Stimulated activated CD4-positive, alpha-beta T cell treated with anti-CD3 and anti-CD28 coated beads, Interleukin-1b, Interleukin-23, amount 100 ng/mL, for 24 hours (primary cell): ENCODE data around the gene CTU1.

Experiments
- DNase-seq, 4 experiments: peaks; one replicate each; pipeline ENCODE4 v3.0.0-alpha.2; 2020; ENCODE audit warnings: low read depth in 4 of 4, low spot score in 1 of 4

CTU1 gene

DNA sequence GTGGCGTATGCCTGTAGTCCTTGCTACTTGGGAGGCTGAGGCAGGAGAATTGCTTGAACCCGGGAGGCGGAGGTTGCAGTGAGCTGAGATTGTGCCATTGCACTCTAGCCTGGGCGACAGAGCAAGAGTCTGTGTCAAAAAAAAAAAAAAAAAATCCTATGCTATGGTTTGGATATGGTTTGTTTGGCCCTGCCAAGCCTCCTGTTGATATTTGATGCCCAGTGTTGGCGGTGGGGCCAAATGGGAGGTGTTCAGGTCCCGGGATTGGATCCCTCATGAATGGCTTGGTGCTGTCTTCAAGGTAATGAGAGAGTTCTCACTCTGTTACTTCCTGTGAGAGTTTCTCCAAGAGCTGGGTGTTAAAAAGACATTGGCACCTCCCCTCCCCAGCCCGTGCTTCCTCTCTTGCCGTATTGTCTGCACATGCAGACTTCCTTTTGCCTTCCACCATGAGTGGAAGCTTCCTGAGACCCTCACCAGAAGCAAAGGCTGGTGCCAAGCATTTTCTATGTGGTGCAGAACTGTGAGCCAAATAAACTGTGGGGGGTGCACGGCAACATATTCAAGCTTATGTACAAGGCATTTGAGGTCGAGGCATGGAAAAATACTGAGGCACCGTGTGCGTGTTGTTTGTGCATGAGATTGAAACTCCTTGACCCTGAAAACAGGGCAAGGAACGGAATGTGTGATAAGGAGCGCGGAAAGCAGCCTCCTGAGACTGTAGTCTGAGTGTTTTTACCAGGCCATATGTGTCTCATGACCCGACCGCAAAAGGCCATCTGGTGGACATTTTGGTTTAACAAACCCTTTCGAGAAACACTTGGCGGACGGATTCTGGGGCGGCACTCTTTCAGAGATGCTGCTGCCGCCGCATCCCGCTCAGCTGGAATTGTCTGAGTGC is 23.8 kb upstream of the CTU1 start:
- no peak for DNase-seq

DNA sequence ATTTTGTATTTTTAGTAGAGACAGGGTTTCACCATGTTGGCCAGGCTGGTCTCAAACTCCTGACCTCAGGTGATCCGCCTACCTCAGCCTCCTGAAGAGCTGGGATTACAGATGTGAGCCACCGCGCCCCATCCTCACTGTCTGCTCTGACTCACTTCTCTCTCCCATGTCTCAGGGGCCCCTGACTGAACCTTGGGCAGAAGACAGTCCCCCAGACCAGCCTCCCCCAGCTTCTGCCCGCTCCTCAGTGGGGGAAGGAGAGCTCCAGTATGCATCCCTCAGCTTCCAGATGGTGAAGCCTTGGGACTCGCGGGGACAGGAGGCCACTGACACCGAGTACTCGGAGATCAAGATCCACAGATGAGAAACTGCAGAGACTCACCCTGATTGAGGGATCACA is 21.5 kb upstream of the CTU1 start:
- DNase-seq: no peak

DNA sequence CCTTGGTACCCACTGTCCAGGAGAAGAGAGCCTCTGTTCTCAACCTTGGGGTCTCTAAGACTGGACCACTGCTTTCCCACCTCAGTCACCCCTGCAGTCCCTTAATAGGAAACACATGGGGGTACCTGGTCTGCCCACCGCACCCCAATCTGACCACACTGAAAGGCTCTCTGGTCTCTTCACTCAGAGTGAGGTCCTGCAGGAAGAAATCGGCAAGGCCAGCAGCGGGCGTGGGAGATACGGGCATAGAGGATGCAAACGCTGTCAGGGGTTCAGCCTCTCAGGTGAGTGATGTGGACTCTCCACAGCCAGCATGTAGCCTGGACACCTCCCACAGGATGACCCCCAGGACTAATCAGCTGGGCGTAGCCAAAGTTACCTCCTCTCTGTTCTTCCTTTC is 20.0 kb upstream of the CTU1 start:
- DNase-seq: no peak

DNA sequence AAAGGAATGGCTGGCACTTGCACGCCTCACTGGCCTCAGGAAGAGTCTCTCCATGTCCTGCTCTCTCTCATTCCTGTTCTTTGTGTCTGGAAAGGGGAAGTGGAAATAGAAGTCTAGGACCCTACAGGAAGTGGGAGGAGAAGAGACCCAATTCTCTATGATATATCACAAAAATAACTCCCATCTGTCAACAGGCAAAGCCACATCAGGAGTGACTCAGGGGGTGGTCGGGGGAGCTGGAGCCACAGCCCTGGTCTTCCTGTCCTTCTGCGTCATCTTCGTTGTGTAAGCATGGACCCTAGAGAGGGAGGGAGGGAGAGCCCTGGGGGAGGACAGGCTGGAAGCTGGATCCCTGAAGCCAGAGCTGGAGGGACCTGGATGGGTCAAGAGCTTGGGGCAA is 19.5 kb upstream of the CTU1 start:
- DNase-seq: no peak

DNA sequence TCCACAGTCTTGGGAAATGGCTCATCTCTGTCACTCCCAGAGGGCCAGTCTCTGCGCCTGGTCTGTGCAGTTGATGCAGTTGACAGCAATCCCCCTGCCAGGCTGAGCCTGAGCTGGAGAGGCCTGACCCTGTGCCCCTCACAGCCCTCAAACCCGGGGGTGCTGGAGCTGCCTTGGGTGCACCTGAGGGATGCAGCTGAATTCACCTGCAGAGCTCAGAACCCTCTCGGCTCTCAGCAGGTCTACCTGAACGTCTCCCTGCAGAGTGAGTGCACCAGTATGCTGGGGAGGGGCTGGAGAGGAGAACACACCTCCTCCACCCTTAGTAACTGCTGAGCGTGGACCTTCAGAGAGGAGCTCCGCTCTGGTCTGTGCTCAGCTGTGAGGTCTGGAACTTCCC is 18.8 kb upstream of the CTU1 start:
- no peak for DNase-seq

DNA sequence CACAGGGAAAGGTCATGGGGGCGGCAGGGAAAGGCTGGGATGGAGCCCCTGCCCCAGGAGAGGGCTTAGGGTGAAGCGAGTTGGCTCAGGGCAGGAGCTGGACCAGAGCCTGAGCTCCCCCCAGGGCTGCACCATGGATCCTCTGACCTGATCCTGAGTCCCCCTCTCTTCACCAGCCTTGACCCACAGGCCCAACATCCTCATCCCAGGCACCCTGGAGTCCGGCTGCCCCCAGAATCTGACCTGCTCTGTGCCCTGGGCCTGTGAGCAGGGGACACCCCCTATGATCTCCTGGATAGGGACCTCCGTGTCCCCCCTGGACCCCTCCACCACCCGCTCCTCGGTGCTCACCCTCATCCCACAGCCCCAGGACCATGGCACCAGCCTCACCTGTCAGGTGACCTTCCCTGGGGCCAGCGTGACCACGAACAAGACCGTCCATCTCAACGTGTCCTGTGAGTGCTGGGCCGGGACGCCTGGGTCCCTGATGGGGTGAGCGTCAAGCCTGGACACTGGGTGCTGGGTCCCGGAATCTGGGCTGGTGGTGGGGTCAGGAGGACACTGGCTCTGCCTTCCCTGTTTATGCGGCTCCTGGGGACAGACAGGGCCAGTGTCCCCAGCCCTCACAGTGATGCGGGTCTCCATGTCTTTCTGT is 17.3 kb upstream of the CTU1 start:
- DNase-seq: no peak

DNA sequence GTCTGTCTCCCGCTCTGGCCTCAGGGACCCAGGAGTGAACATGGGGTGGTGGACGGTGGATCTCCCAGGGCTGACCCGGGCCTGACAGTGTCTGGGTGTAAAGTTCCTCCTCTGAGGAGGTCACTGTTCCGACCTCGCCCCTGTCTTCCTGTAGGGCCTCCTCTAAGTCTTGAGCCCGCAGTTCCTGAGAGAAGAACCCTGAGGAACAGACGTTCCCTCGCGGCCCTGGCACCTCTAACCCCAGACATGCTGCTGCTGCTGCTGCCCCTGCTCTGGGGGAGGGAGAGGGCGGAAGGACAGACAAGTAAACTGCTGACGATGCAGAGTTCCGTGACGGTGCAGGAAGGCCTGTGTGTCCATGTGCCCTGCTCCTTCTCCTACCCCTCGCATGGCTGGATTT is 16.5 kb upstream of the CTU1 start, which contains the start of gene SIGLEC9:
SIGLEC9 (plus strand) TSS at position 178 of the 400 bp plus-strand sequence; CDS start at position 247, 69 bp downstream.
- DNase-seq: no peak

DNA sequence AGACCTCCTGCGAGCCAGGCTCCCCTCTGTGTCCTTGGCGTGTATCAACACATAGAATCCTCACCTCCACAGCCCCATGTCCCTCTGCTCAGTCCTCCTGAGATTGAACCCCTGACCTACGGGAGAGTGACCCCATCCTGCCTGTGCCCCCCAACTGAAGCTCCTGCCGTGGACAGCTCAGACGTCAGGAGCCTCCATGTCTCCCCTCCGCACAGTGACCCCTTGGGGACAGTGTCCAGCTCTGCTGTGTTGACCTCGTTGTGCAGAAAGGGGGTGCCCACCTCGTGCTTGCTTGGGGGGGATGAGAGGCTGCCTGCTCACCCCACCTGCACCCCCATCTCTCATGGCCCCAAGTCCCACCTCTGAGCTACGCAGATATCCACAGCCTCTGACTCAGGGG is 16.0 kb upstream of the CTU1 start:
- DNase-seq: no peak

DNA sequence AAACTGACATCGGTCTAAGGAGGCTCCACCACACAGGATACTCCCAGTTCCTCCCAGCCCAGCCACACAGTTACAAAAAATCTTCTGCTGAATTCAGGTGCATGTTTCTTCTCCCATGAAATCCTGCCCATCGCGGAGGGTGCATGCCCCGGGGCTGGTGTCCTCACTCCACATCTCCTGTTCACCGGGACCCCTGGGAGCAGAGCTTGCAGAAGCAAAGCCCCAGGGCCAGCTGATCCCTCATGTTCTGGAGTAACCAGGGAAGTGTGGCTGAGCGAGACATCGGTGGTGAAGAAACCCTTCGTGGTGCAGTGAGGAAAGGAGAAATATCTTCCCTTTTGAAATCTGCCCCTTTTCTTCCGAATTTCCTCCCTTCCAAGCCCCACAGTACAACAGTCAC is 15.6 kb upstream of the CTU1 start:
- no peak for DNase-seq

DNA sequence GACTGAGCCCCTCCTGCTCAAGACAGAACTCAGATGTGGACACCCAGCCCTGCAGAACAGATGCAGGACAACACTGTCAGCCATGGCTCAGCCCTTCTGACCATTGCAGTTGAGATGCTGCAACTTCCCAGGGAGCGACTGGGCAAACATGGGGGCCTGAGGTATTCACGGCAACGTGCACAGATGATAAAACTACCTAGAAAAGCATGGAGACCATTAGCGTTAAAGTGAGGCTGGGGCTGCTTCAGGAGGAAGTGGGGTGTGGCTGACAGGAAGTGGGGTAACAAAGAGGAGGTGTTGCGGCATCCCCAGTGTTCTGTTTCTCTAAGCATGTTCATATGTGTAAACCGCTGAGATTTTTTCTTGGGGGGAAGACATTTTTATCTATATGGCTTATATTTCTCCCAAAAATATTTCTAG is 15.2 kb upstream of the CTU1 start:
- no peak for DNase-seq

DNA sequence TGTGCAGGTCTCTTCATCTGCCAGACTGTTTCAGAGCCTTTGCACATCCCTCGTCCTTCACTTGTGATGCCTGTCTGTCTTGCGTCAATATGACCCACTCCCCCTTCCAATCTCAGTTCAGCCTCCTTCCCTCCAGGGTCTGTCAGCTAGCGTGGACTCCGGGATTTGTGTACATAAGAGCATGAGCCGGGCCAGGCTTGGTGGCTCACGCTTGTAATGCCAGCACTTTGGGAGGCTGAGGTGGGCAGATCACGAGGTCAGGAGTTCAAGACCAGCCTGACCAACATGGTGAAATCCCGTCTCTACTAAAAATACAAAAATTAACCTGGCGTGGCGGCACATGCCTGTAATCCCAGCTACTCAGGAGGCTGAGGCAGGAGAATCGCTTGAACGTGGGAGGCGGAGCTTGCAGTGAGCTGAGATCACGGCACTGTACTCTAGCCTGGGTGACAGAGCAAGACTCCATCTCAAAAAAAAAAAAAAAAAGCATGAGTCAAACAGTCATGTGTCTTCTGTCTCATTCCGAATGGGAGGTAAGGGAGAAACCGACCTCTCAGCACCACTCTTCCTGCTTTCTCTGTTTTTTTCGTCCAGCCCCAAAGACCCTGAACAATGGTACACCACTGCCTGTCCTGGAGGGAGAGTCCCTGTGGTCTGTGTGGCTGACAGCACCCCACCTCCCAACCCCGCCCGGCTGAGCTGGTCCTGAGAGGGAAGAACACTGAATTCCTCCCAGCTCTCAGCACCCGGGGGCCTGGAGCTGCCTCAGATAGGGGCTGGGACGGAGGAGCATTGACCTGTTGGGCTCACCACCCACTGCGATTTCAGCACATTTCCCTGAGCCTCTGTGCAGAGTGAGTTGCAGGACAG is 14.1 kb upstream of the CTU1 start:
- DNase-seq: no peak

DNA sequence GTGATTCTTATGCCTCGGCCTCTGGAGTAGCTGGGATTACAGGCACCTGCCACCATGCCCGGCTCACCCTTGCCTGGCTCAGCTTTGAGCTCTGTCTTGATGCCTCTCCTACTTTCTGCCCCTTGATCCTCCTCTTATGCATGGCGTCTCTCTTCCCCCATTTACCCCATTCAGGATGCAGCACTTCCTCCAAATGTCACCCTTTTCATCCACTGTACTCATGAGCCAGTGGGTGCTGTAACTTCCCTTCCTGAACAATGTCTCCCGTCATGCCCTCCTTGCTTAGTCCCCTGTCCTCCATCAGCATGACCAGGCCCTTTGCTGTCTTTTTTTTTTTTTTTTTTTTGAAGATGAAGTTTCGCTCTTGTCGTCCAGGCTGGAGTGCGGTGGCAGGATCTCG is 13.0 kb upstream of the CTU1 start:
- no peak for DNase-seq

DNA sequence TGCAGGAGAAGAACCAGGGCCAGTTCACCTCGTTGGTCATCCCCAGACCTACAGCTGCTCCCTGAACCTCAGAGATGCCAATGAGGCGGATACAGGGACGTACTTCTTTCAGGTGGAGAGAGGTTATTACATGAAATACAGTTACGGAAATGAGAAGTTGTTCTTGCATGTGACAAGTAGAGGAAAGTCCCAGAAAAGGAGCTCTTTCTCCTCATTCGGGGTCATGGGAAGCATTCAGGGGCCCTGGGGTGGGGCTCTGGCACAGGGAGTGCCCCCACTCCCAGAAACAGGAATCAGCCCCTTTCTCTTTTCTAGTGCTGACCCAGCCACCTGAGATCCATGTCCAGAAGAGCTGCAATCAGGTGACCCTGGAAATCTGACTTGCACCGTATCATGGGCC is 12.0 kb upstream of the CTU1 start:
- no peak for DNase-seq

DNA sequence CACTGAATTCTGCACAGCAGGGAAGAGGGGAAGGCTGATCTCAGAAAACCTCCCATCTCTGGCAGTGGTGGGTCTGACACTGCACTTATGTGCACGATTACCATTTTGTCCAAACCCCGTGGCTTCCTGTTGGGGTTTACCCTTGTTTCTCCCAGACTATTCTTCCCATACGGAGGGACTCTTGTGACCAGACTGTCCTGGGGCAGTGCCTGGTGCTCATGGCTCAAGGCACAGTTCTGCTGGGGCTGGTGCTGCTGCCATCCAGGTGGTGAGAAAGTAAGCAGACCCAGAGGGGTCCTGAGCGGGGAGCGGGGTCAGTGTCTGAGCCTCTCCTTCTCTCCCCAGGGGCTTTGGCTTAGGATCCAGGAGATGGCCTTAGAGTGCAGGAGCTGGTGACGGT is 11.4 kb upstream of the CTU1 start:
- no peak for DNase-seq

DNA sequence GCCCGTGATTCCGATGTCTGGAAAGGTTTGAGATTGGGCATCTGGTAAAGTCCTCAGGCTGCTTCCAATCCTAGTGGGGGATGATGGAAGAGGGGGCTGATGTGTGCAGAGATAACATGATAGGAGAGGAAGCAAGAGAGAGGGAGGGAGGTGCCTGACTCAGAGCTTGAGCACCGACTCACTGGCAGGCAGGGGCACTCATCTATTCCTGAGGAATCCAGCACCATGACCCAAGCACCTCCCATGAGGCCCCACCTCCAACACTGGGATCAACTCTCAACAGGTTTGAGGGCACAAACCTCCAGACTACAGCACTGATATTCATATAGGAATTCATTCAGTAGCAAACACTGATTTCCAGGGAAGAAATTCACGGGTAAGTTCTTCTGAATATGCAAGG is 10.9 kb upstream of the CTU1 start:
- DNase-seq: no peak

DNA sequence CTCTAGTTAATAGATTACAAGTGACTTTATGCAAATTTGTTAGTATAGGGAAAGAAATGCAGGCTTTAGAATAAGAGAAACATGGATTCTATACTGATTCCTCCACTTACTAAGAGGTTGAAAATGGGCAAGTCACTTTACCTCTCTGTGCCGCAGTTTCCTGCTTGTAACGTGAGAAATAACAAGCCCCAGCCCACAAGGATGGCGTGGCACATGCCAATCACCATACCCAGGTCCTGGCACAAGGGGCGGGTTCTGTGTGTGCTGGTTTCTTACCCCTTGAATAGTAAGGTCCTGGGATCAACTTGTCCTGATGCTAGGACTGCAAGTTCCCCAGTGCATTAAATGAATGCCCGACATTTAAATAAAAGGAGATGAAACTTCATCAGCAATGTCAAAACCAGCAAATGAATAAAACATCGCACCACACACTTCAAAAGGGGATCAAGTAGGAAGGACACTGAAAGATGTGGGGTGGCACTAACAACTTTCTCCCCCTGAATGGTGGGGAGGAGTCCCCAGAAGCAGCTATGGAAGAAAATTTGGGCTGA is 8.6 kb upstream of the CTU1 start:
- no peak for DNase-seq

DNA sequence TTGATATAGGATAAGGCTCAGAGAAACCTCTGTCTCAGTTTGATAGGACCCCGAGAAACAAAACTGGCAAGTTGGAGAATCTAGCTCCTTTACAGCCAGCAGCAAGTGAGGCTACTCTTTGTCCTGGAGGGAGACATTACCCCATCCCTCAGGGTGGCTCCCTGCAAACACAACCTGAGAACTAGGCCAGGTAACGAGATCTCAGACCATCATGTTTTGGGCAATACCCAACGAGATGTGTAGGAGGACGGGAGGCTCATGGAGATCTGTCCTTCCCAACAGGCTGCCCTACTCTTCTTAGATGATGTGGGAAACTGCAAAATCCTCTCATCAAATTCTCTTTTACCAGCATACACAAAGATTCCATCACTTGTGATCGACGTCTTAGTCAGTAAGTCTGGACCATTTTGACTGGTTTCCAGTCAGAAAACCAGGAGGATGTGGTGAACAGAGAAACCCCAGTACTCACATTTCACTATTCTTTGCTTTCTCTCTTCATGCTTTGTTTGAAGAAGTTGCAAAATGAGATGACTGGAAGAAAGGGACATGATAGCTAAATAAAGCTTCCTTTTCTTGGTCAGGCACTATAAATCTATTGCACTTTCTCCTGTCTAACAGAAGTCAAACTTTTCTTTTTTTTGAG is 6.0 kb upstream of the CTU1 start:
- DNase-seq: no peak

DNA sequence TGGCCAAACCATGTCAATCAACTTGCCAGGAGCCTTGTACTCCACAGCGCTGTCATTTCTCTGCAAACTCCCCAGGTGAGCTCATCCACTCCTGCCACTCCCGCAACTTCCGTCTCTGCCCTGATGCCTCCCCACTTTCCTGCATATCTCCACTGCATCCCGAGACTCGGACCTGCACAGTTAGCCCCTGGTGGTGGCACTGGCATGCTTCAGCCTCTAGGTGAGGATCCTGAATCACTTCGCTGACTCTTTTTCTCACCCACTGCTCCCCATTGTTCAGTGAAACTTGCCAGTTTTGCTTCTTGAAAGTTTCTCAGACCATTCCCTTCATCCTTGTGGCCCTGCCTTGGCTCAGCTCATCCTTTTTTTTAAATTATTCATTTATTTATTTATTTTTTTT is 3.4 kb upstream of the CTU1 start:
- DNase-seq: no peak

DNA sequence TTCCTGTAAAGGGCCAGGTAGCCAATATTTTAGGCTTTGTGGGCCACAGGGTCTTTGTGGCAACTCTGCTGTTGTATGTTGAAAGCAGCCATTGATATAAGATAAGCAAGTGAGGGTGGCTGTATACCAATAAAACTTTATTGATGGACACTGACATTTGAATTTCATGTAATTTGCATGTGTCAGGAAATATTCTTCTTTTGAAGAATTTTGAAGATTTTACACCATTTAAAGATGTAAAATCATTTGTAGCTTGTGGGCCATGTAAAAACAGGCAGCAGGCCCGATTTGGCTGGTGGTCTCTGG is 2.4 kb upstream of the CTU1 start:
- DNase-seq: no peak

DNA sequence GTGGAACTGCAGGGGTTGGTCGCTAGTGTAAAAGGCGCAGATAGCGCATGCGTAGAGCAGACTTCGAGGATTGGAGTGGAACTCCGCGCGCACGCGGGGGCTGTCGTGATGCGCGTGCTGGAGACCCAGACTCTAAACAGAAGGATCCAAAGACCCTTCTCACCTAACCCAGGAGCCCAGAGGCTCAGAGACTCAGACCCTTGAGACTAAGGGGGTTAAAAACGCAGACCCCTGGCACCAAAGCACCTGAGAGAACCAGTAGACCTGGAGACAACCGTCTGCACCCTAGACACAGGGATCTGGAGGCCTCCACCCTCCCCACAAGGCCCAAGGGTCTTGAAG is 567 bp upstream of the CTU1 start:
- no peak for DNase-seq

DNA sequence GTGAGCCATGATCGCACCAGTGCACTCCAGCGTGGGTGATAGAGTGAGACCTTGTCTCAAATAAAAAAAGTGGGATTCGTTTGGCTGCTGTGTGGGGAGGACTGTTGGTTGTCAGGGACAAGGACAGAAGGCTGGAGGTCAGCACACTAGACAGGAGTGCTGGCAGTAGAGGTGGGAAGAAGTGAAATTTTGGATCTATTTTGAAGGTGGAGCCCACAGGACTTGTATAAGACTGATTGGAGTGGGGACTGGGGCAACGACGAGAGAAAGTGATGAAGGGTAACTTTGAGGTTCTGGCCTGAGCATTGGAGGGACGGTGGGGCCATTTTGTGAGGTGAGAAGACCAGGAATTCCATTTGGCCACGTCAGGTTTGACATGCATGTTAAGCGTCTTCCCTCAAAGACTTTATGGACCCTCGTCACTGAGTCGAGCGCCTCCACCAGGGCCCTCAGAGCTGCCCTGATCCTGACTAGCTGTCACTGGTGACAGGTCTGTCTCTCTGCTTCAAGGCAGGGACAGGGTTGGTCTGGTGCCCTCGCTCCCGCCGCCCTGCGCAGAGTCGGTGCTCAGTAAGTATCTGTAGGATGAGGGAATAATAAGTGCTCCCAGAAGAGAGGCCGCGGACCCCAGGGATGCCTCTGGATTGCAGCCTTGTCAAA is 673 bp downstream of the CTU1 start:
- no peak for DNase-seq
